GM23338 (cell line): ENCODE data around the gene LATS1. TPM values are rescaled to one million over a fixed set of nuclear protein-coding genes. Genes with fewer than 3 reads are reported as not detected.

Experiments
- ATAC-seq: fragments of 200-7000 bp; cut with Tn5 transposase; 3 replicates; pipeline ENCODE4 v1.9.1; 2020
- DNase-seq: peaks from one replicate; pipeline ENCODE4 v3.0.0-alpha.2; 2015; ENCODE audit warnings: low spot score
- H2AFZ ChIP-seq: fragments of 200-600 bp; sonication (generic); 2 replicates; pipeline ENCODE4 v1.8.0; 2016; ENCODE audit warnings: antibody characterized with exemption, mild to moderate bottlenecking, moderate library complexity
- H3F3A ChIP-seq: fragments of 200-600 bp; sonication (generic); replicated peaks from 2 replicates; pipeline ENCODE4 v1.8.0; 2017; ENCODE audit warnings: antibody characterized with exemption, mixed run types, low read depth
- H3K27ac ChIP-seq: fragments of 200-600 bp; sonication (generic); 2 replicates; pipeline ENCODE4 v1.6.1; 2016; ENCODE audit warnings: low read depth
- H3K27me3 ChIP-seq: fragments of 200-600 bp; sonication (generic); 2 replicates; pipeline ENCODE4 v1.8.0; 2016; ENCODE audit warnings: mild to moderate bottlenecking, mixed run types, moderate library complexity; ENCODE audit not compliant: insufficient read depth
- H3K36me3 ChIP-seq: fragments of 200-600 bp; sonication (generic); 2 replicates; pipeline ENCODE4 v1.8.0; 2016; ENCODE audit warnings: mild to moderate bottlenecking; ENCODE audit not compliant: insufficient read depth
- H3K4me1 ChIP-seq: fragments of 200-600 bp; sonication (generic); 2 replicates; pipeline ENCODE4 v1.8.0; 2016; ENCODE audit warnings: mild to moderate bottlenecking, moderate library complexity; ENCODE audit not compliant: insufficient read depth
- H3K4me2 ChIP-seq: fragments of 200-600 bp; sonication (generic); 2 replicates; pipeline ENCODE4 v1.7.1; 2017; ENCODE audit warnings: mixed run types
- H3K4me3 ChIP-seq: fragments of 200-600 bp; sonication (generic); 2 replicates; pipeline ENCODE4 v1.6.1; 2016; ENCODE audit warnings: mixed run types
- H3K79me2 ChIP-seq: fragments of 200-600 bp; sonication (generic); replicated peaks from 2 replicates; pipeline ENCODE4 v1.8.0; 2017; ENCODE audit warnings: mild to moderate bottlenecking; ENCODE audit not compliant: insufficient read depth
- H3K9me2 ChIP-seq: fragments of 200-600 bp; sonication (generic); 2 replicates; pipeline ENCODE4 v1.8.0; 2017; ENCODE audit not compliant: insufficient read depth
- H4K20me1 ChIP-seq: fragments of 200-600 bp; sonication (generic); replicated peaks from 2 replicates; pipeline ENCODE4 v1.8.0; 2017; ENCODE audit warnings: mild to moderate bottlenecking; ENCODE audit not compliant: insufficient read depth
- H3K27ac Mint-ChIP-seq: 2 replicates; pipeline ENCODE4 v1.8.0; 2020; ENCODE audit warnings: inconsistent platforms, mild to moderate bottlenecking, moderate library complexity, mixed read lengths
- H3K27me3 Mint-ChIP-seq: 3 replicates; pipeline ENCODE4 v1.8.0; 2022; ENCODE audit warnings: low read depth, mild to moderate bottlenecking, moderate library complexity, mixed read lengths, inconsistent platforms; ENCODE audit not compliant: insufficient read depth, poor library complexity
- H3K36me3 Mint-ChIP-seq: 3 replicates; pipeline ENCODE4 v1.8.0; 2021; ENCODE audit warnings: low read depth, mild to moderate bottlenecking, inconsistent platforms, moderate library complexity, mixed read lengths
- H3K4me1 Mint-ChIP-seq: 3 replicates; pipeline ENCODE4 v1.8.0; 2020; ENCODE audit warnings: mild to moderate bottlenecking, inconsistent platforms, mixed read lengths
- H3K4me3 Mint-ChIP-seq: 3 replicates; pipeline ENCODE4 v1.8.0; 2021; ENCODE audit warnings: moderate library complexity, mild to moderate bottlenecking, inconsistent platforms, mixed read lengths
- H3K9me3 Mint-ChIP-seq: 3 replicates; pipeline ENCODE4 v1.8.0; 2020; ENCODE audit warnings: moderate library complexity, mild to moderate bottlenecking, inconsistent platforms, mixed read lengths
- CREB1 ChIP-seq: fragments of 250-450 bp; sonication (Bioruptor Pico); IDR thresholded peaks from 2 replicates; pipeline ENCODE4 v1.5.0; 2020; ENCODE audit warnings: low read depth, mild to moderate bottlenecking, moderate library complexity
- CTCF ChIP-seq, 2 experiments: fragments of 200-600 bp in 1 of 2; sonication (generic) in 1 of 2; conservative IDR thresholded peaks; 2 replicates each; pipeline versions ENCODE4 v1.5.1 to v1.6.1; 2016 to 2017; ENCODE audit warnings: antibody characterized with exemption in 2 of 2, low read depth in 2 of 2, mild to moderate bottlenecking in 2 of 2, moderate library complexity in 1 of 2
- EZH2 ChIP-seq: fragments of 200-600 bp; sonication (generic); IDR thresholded peaks from one replicate; pipeline ENCODE4 v1.8.0; 2017; ENCODE audit warnings: antibody characterized with exemption, mild to moderate bottlenecking, low read depth; ENCODE audit not compliant: unreplicated experiment
- EZH2phosphoT487 ChIP-seq: fragments of 200-600 bp; sonication (generic); IDR thresholded peaks from one replicate; pipeline ENCODE4 v1.8.1; 2018; ENCODE audit warnings: antibody characterized with exemption; ENCODE audit not compliant: unreplicated experiment
- JUNB ChIP-seq: IDR thresholded peaks from one replicate; pipeline ENCODE4 v1.6.1; 2016; ENCODE audit warnings: antibody characterized with exemption; ENCODE audit not compliant: unreplicated experiment
- NANOG ChIP-seq: IDR thresholded peaks from 2 replicates; pipeline ENCODE4 v1.6.1; 2016; ENCODE audit warnings: antibody characterized with exemption, borderline replicate concordance
- POLR2AphosphoS5 ChIP-seq: IDR thresholded peaks from 2 replicates; pipeline ENCODE4 v1.6.1; 2016; ENCODE audit warnings: antibody characterized with exemption, low read depth
- STAT1 ChIP-seq: IDR thresholded peaks from one replicate; pipeline ENCODE4 v1.6.1; 2016; ENCODE audit warnings: antibody characterized with exemption; ENCODE audit not compliant: unreplicated experiment
- ZNF114 ChIP-seq: fragments of 250-450 bp; sonication (Bioruptor Pico); IDR thresholded peaks from 2 replicates; pipeline ENCODE4 v1.5.0; 2020; ENCODE audit warnings: mild to moderate bottlenecking, moderate library complexity
- ZNF331 ChIP-seq: fragments of 250-450 bp; sonication (Bioruptor Pico); IDR thresholded peaks from 2 replicates; pipeline ENCODE4 v1.5.0; 2020; ENCODE audit warnings: low read depth, mild to moderate bottlenecking, moderate library complexity
- ZNF462 ChIP-seq: fragments of 250-450 bp; sonication (Bioruptor Pico); IDR thresholded peaks from 2 replicates; pipeline ENCODE4 v1.5.0; 2020; ENCODE audit warnings: mild to moderate bottlenecking, moderate library complexity
- polyA plus RNA-seq: library from polyadenylated mRNA; unstranded; fragments of >200 nt; fragmentation: Nextera tagmentation; extraction: Ambion mirVana; gene quantifications from 2 replicates; pipeline ENCODE4 v1.2.1, GENCODE V29; 2016
- total RNA-seq: library from RNA; depleted of rRNA; stranded (reverse); fragments of >200 nt; shearing (Covaris generic); gene quantifications from 2 replicates; pipeline ENCODE4 v1.2.3, GENCODE V29; 2014
- TF ChIP-seq, protein P1 (sequence below): IDR thresholded peaks from 2 replicates; pipeline ENCODE4 v1.6.1; 2016; ENCODE audit warnings: antibody characterized with exemption
- TF ChIP-seq, protein P2 (sequence below): IDR thresholded peaks from one replicate; pipeline ENCODE4 v1.6.1; 2018; ENCODE audit warnings: antibody characterized with exemption; ENCODE audit not compliant: unreplicated experiment

LATS1 gene
- total and polyA plus RNA-seq, 2 experiments from 2014 or later = 7.5 to 18.8 TPM

DNA sequence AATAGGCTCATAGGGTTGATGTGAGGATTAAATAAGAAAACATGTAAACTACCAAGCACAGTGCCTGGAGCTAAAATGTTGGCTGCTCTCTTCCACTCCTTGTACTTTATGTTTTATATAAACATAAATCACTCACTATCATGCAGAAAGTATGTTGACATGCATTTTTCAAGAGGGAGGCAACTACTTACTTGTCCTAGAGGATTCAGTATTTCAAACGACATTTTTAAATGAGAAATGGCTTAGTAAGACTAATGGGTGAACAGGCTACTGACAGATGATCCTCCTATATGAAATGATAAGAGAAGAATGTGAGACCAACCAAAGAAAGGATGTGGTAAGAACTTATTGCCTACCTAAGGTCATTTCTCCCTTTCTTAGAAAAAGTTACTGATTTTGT is 21.0 kb downstream of the LATS1 start:
- peaks cover 16% of the 10 kb centered on the region for H3K4me1 ChIP-seq
- Mint-ChIP-seq H3K36me3 (peaks cover 13% of the 10 kb centered on the region; the same call in 2 of the 3 replicates), H3K27ac (no peak overlapping the region), H3K4me1 (peaks cover 12% of the 10 kb centered on the region), H3K4me3 (no peak overlapping the region), H3K9me3 (no peaks in the 10 kb centered on the region), H3K27me3 (peaks cover 6% of the 10 kb centered on the region)
- H3K9me2 ChIP-seq = no peaks in the 10 kb centered on the region
- H3K4me2 ChIP-seq = no peak overlapping the region
- no peaks in the 10 kb centered on the region for H3K27me3 ChIP-seq
- no peaks in the 10 kb centered on the region for H3F3A ChIP-seq
- no peaks in the 10 kb centered on the region for H3K36me3 ChIP-seq
- DNase-seq (no peak), ATAC-seq (no peak)
- H3K27ac ChIP-seq = no peak overlapping the region
- no peak overlapping the region for H3K4me3 ChIP-seq
- H3K79me2 ChIP-seq = peaks cover 84% of the 10 kb centered on the region
- TF ChIP-seq ZNF331 (CRISPR knock-in tag) (no peak), NANOG (no peak), ZNF114 (CRISPR knock-in tag) (no peak), EZH2phosphoT487 (no peak), CTCF (conservative IDR thresholded peaks at IDR 0.05; ENCODE audit: low read depth in 2 of 2) (no peak), ZNF462 (CRISPR knock-in tag) (no peak), CREB1 (CRISPR knock-in tag) (no peak), STAT1 (no peak), JUNB (no peak), EZH2 (no peak), POLR2AphosphoS5 (no peak)
- TF ChIP-seq, protein P1, sequence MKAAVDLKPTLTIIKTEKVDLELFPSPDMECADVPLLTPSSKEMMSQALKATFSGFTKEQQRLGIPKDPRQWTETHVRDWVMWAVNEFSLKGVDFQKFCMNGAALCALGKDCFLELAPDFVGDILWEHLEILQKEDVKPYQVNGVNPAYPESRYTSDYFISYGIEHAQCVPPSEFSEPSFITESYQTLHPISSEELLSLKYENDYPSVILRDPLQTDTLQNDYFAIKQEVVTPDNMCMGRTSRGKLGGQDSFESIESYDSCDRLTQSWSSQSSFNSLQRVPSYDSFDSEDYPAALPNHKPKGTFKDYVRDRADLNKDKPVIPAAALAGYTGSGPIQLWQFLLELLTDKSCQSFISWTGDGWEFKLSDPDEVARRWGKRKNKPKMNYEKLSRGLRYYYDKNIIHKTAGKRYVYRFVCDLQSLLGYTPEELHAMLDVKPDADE = no peak
- TF ChIP-seq, protein P2, sequence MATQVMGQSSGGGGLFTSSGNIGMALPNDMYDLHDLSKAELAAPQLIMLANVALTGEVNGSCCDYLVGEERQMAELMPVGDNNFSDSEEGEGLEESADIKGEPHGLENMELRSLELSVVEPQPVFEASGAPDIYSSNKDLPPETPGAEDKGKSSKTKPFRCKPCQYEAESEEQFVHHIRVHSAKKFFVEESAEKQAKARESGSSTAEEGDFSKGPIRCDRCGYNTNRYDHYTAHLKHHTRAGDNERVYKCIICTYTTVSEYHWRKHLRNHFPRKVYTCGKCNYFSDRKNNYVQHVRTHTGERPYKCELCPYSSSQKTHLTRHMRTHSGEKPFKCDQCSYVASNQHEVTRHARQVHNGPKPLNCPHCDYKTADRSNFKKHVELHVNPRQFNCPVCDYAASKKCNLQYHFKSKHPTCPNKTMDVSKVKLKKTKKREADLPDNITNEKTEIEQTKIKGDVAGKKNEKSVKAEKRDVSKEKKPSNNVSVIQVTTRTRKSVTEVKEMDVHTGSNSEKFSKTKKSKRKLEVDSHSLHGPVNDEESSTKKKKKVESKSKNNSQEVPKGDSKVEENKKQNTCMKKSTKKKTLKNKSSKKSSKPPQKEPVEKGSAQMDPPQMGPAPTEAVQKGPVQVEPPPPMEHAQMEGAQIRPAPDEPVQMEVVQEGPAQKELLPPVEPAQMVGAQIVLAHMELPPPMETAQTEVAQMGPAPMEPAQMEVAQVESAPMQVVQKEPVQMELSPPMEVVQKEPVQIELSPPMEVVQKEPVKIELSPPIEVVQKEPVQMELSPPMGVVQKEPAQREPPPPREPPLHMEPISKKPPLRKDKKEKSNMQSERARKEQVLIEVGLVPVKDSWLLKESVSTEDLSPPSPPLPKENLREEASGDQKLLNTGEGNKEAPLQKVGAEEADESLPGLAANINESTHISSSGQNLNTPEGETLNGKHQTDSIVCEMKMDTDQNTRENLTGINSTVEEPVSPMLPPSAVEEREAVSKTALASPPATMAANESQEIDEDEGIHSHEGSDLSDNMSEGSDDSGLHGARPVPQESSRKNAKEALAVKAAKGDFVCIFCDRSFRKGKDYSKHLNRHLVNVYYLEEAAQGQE = no peak
- peaks cover 4% of the 10 kb centered on the region; the same call in 1 of the 2 replicates for H4K20me1 ChIP-seq
- H2AFZ ChIP-seq = no peak overlapping the region
